Neutrophil (primary cell): ENCODE measurements around the gene PPP2R5C.

Experiments used
- H3K27ac ChIP-seq: fragments of 200-600 bp; sonication (generic); 2 replicates; pipeline ENCODE4 v1.5.1; 2016; ENCODE audit warnings: mild to moderate bottlenecking, moderate library complexity
- H3K27me3 ChIP-seq: fragments of 200-600 bp; sonication (generic); 2 replicates; pipeline ENCODE4 v1.6.0; 2016; ENCODE audit warnings: mild to moderate bottlenecking
- H3K36me3 ChIP-seq: fragments of 200-600 bp; sonication (generic); 2 replicates; pipeline ENCODE4 v1.5.1; 2017
- H3K4me1 ChIP-seq, 2 experiments: fragments of 200-600 bp in 1 of 2; sonication (generic) in 1 of 2; 1 replicate in 1 of 2; 2 replicates in 1 of 2; pipeline versions ENCODE4 v1.5.1 to v1.6.1; 2013 to 2016; ENCODE audit warnings: low read depth in 1 of 2, low read length in 1 of 2, mild to moderate bottlenecking in 1 of 2, moderate library complexity in 1 of 2; ENCODE audit not compliant: control insufficient read depth in 1 of 2, insufficient read depth in 1 of 2
- H3K4me3 ChIP-seq, 2 experiments: fragments of 200-600 bp in 1 of 2; sonication (generic) in 1 of 2; 1 replicate in 1 of 2; 2 replicates in 1 of 2; pipeline ENCODE4 v1.5.1; 2013 to 2016; ENCODE audit warnings: low read depth in 1 of 2, low read length in 1 of 2, mild to moderate bottlenecking in 1 of 2, moderate library complexity in 1 of 2
- H3K9me3 ChIP-seq: fragments of 200-600 bp; sonication (generic); 2 replicates; pipeline ENCODE4 v1.5.1; 2016
- CTCF ChIP-seq: fragments of 200-600 bp; sonication (generic); IDR thresholded peaks from 2 replicates; pipeline ENCODE4 v1.5.1; 2016; ENCODE audit warnings: antibody characterized with exemption

PPP2R5C gene

DNA sequence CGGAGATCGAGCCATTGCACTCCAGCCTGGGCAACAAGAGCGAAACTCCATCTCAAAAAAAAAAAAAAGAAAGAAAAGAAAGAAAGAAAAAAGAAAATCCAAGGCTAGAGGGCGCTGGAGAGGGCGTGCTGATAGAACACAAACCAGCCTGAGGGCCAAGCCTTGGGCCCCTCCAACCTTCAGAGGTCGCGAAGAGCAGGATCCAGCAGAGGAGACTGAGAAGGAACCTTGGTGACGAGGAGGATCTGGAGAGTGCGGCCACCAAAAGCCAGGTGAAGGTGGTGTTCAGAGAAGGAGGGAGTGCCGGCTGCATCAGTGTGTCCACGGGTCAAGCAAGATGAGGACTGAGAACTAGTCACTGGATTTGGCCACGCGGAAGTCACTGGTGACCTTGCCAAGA lies 198.7 kb downstream of the PPP2R5C start:
- H3K4me1 ChIP-seq = peaks cover 3 to 9% of the 10 kb centered on the region in 2 experiments
- no peak overlapping the region for H3K27ac ChIP-seq
- H3K27me3 ChIP-seq = no peaks in the 10 kb centered on the region
- H3K4me3 ChIP-seq = no peak overlapping the region
- H3K36me3 ChIP-seq = no peaks in the 10 kb centered on the region
- TF ChIP-seq CTCF = no peak
- no peaks in the 10 kb centered on the region for H3K9me3 ChIP-seq

DNA sequence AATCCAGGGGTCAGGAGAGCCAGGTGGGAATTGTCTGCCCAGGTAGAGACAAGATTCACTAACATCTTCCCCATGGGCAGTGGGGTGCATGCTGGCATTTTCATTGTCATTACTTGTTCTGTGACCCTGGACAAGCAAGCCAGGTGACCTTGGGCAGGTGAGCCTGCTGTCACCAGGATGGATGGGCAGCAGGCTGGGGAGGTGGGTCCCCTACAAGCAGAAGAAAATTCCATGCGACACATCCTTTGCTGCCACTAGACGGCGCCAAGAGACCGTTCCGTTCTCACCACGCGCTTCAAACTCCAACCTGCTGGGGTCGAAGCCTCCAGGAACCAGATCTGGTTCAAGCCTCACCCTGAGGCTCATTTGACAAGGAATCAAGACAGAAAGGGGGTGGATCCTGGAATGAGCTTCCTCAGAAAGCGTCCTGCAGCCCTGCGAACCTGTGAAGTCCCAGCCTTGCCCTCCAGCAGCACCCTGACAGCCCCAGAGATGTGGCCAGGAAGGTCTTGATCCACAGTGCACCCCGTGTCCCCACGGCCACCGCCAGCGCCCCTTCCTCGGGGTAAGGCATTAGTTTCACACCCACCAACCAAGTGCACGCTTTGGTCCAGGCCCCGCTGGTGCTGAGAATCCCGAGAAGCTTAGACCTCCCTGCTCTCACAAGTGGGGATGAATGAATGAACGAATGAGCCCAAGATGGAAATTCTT lies 199.7 kb downstream of the PPP2R5C start:
- no peaks in the 10 kb centered on the region for H3K36me3 ChIP-seq
- H3K27me3 ChIP-seq = no peaks in the 10 kb centered on the region
- H3K27ac ChIP-seq = no peak overlapping the region
- H3K9me3 ChIP-seq = no peaks in the 10 kb centered on the region
- TF ChIP-seq CTCF = peak; percentile 78
- peaks cover 12 to 18% of the 10 kb centered on the region in 2 experiments for H3K4me1 ChIP-seq
- H3K4me3 ChIP-seq = no peak overlapping the region

- H3K27ac ChIP-seq = no peak overlapping the region
- no peak overlapping the region for H3K4me3 ChIP-seq
- peaks cover 14 to 25% of the 10 kb centered on the region in 2 experiments for H3K4me1 ChIP-seq
- H3K9me3 ChIP-seq = no peaks in the 10 kb centered on the region
- no peaks in the 10 kb centered on the region for H3K36me3 ChIP-seq
- no peak for TF ChIP-seq CTCF
- H3K27me3 ChIP-seq = no peaks in the 10 kb centered on the region
Observed at GRCh38 chr14:101961746-101962502, 200.4 kb downstream of the PPP2R5C start.

GRCh38 chr14:101962503-101962874 lies 201.0 kb downstream of the PPP2R5C start:
- no peak for TF ChIP-seq CTCF
- H3K9me3 ChIP-seq = no peaks in the 10 kb centered on the region
- no peaks in the 10 kb centered on the region for H3K27me3 ChIP-seq
- H3K36me3 ChIP-seq = no peaks in the 10 kb centered on the region
- H3K4me3 ChIP-seq = no peak overlapping the region
- H3K4me1 ChIP-seq = peaks cover 14 to 27% of the 10 kb centered on the region in 2 experiments
- H3K27ac ChIP-seq = no peak overlapping the region

GRCh38 chr14:101963052-101963451 lies 201.5 kb downstream of the PPP2R5C start:
- H3K4me3 ChIP-seq = no peak overlapping the region
- H3K27ac ChIP-seq = no peak overlapping the region
- no peaks in the 10 kb centered on the region for H3K9me3 ChIP-seq
- H3K36me3 ChIP-seq = no peaks in the 10 kb centered on the region
- H3K27me3 ChIP-seq = no peaks in the 10 kb centered on the region
- H3K4me1 ChIP-seq = peaks cover 14 to 27% of the 10 kb centered on the region in 2 experiments
- TF ChIP-seq CTCF = no peak
